Neural progenitor cell (in vitro differentiated cells): Measurements from ENCODE around the gene EXOSC10.

Source experiments
- CTCF ChIP-seq: fragments of 200-600 bp; sonication (generic); IDR thresholded peaks from 2 replicates; pipeline ENCODE4 v1.5.1; 2017; ENCODE audit warnings: antibody characterized with exemption, mild to moderate bottlenecking
- EZH2 ChIP-seq: fragments of 200-600 bp; sonication (generic); IDR thresholded peaks from 2 replicates; pipeline ENCODE4 v1.6.1; 2017; ENCODE audit warnings: antibody characterized with exemption, mild to moderate bottlenecking, moderate library complexity

GRCh38 chr1:11142618-11143391 lies 43.1 kb upstream of the EXOSC10 start:
- TF ChIP-seq CTCF: no peak
- no peak for TF ChIP-seq EZH2
